ENCODE data around the gene NUPR2.
"Not testable (repeated sequence)": the region's sequence is repeated elsewhere in the genome, so short reads cannot be mapped to it uniquely, and the experiment has no call there.

Gene NUPR2

GRCh38 chr7:56079450-56080185, 36.6 kb downstream of the NUPR2 start:
- Histone ChIP-seq H3K4me3 (ENCODE audit: low read depth in 1 of 2, low read length in 1 of 2) (no peak overlapping the region), H3K36me3 (peaks cover 30% of the 10 kb centered on the region), H3K9me3 (no peaks in the 10 kb centered on the region), H3K4me1 (ENCODE audit: control insufficient read depth in 1 of 2, insufficient read depth in 1 of 2, low read depth in 1 of 2, low read length in 1 of 2) (no peaks in the 10 kb centered on the region), H3K27me3 (no peaks in the 10 kb centered on the region), H3K27ac (no peak overlapping the region)
- no peak for TF ChIP-seq CTCF (IDR thresholded peaks at IDR 0.05)

- Histone ChIP-seq H3K4me3 (ENCODE audit: low read depth in 1 of 2, low read length in 1 of 2) (no peak overlapping the region), H3K27me3 (no peaks in the 10 kb centered on the region), H3K27ac (no peak overlapping the region), H3K36me3 (peaks cover 30% of the 10 kb centered on the region), H3K4me1 (ENCODE audit: control insufficient read depth in 1 of 2, insufficient read depth in 1 of 2, low read depth in 1 of 2, low read length in 1 of 2) (peaks cover 0 to 3% of the 10 kb centered on the region in 2 experiments), H3K9me3 (no peaks in the 10 kb centered on the region)
- TF ChIP-seq CTCF (IDR thresholded peaks at IDR 0.05) = no peak
These were observed 38.0 kb downstream of the NUPR2 start for GRCh38 chr7:56078196-56078595.

- Histone ChIP-seq H3K27ac (no peak overlapping the region), H3K36me3 (peaks cover 30% of the 10 kb centered on the region), H3K27me3 (no peaks in the 10 kb centered on the region), H3K9me3 (no peaks in the 10 kb centered on the region), H3K4me1 (ENCODE audit: control insufficient read depth in 1 of 2, insufficient read depth in 1 of 2, low read depth in 1 of 2, low read length in 1 of 2) (peaks cover 0 to 3% of the 10 kb centered on the region in 2 experiments), H3K4me3 (ENCODE audit: low read depth in 1 of 2, low read length in 1 of 2) (no peak overlapping the region)
- no peak for TF ChIP-seq CTCF (IDR thresholded peaks at IDR 0.05)
These were observed 38.5 kb downstream of the NUPR2 start for GRCh38 chr7:56077681-56078080.

GRCh38 chr7:56074371-56074791, 41.8 kb downstream of the NUPR2 start:
- Histone ChIP-seq H3K27me3 (no peaks in the 10 kb centered on the region), H3K36me3 (peaks cover 24% of the 10 kb centered on the region)

GRCh38 chr7:56066376-56066775, 49.8 kb downstream of the NUPR2 start:
- not testable (repeated sequence) for H3K27ac ChIP-seq; H3K4me3 ChIP-seq (ENCODE audit: low read depth in 1 of 2, low read length in 1 of 2); H3K27me3 ChIP-seq; H3K9me3 ChIP-seq; H3K36me3 ChIP-seq
- H3K4me1 ChIP-seq (ENCODE audit: control insufficient read depth in 1 of 2, insufficient read depth in 1 of 2, low read depth in 1 of 2, low read length in 1 of 2) = peaks cover 11 to 12% of the 10 kb centered on the region in 2 experiments

More at GRCh38 chr7:56074371-56074791, 41.8 kb downstream of the NUPR2 start:
- H3K27ac ChIP-seq = no peak overlapping the region
- no peak overlapping the region for H3K4me3 ChIP-seq (ENCODE audit: low read depth in 1 of 2, low read length in 1 of 2)
- no peaks in the 10 kb centered on the region for H3K9me3 ChIP-seq
- peak; percentile 84 for TF ChIP-seq CTCF (IDR thresholded peaks at IDR 0.05)
- peaks cover 0 to 3% of the 10 kb centered on the region in 2 experiments for H3K4me1 ChIP-seq (ENCODE audit: control insufficient read depth in 1 of 2, insufficient read depth in 1 of 2, low read depth in 1 of 2, low read length in 1 of 2)
